MG63 (cell line): Measurements from ENCODE around the gene RAMP3. TPM values are rescaled to one million over a fixed set of nuclear protein-coding genes. Genes with fewer than 3 reads are reported as not detected.

Source experiments
- DNase-seq: peaks from one replicate; pipeline ENCODE4 v3.0.0-alpha.2; 2020
- H3K27me3 ChIP-seq: fragments of 250-450 bp; sonication (Bioruptor Pico); 2 replicates; pipeline ENCODE4 v1.5.1; 2020; ENCODE audit warnings: mild to moderate bottlenecking, moderate library complexity
- H3K36me3 ChIP-seq: fragments of 250-450 bp; sonication (Bioruptor Pico); 2 replicates; pipeline ENCODE4 v1.5.1; 2020; ENCODE audit warnings: mild to moderate bottlenecking, moderate library complexity
- H3K4me3 ChIP-seq: fragments of 250-450 bp; sonication (Bioruptor Pico); 2 replicates; pipeline ENCODE4 v1.5.1; 2020; ENCODE audit warnings: mild to moderate bottlenecking, moderate library complexity
- H3K9me3 ChIP-seq: fragments of 250-450 bp; sonication (Bioruptor Pico); 2 replicates; pipeline ENCODE4 v1.5.1; 2020; ENCODE audit warnings: mild to moderate bottlenecking, moderate library complexity
- total RNA-seq: library from RNA; depleted of rRNA; stranded (reverse); fragments of >200 nt; shearing (Covaris generic); gene quantifications from 2 replicates; pipeline ENCODE4 v1.2.3, GENCODE V29; 2014; ENCODE audit warnings: low replicate concordance

Gene RAMP3
- total RNA-seq, 1 experiment from 2014 or later = not detected

DNA sequence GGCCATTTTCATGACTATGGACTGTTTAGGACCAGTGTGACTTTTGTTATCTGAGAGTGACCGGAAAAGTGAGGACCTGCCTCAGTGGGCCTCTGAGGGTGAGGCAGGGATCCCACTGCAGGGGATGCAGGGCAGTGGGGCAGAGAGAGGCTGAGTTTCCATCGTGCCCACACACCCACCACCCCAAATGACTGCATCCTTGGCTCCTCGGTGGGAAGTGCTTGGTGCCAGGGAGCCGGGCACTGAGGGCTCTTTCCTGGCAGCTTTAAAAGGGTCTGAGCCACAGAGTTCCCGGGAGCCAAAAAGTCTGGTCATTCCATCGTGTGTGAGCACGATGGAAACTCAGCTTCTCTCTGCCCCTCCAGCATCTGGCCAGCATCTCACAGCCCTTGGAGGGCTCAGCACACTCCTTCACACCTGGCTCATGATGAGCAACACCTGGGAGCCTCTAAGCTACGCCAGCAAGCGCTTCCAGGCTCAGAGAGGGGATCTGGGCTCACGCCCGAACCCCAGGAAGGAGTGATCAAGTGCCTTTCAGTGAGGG, 59.1 kb downstream of the RAMP3 start:
- no peak for DNase-seq
- Histone ChIP-seq H3K4me3 (no peak overlapping the region), H3K27me3 (peaks cover 11% of the 10 kb centered on the region), H3K36me3 (no peaks in the 10 kb centered on the region), H3K9me3 (no peaks in the 10 kb centered on the region)

DNA sequence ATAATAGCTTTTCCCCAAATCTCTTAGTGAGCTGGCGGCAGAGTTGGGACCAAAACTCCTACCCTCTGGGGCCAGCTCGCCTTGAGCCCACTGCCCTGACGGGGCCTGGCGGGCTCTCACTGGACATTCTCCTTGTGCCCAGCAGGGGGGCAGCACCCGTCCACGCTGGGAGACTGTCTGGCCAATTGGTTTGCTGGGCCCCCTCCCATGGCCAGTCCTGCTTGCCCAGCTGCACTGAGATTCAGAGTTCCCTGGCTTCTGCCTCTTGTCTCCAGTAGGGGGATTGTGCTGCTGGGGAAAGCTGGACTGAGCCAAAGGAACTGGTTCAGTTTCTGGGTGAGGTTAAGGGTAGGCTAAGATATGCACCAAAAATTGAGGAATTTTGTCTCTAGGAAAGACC, 59.8 kb downstream of the RAMP3 start:
- DNase-seq = peak; percentile 17
- no peak overlapping the region for H3K4me3 ChIP-seq
- no peaks in the 10 kb centered on the region for H3K9me3 ChIP-seq
- H3K36me3 ChIP-seq = no peaks in the 10 kb centered on the region
- H3K27me3 ChIP-seq = peaks cover 11% of the 10 kb centered on the region

- H3K4me3 ChIP-seq = no peak overlapping the region
- no peak for DNase-seq
- peaks cover 7% of the 10 kb centered on the region for H3K27me3 ChIP-seq
Observed at GRCh38 chr7:45219130-45219529, 61.5 kb downstream of the RAMP3 start.

DNA sequence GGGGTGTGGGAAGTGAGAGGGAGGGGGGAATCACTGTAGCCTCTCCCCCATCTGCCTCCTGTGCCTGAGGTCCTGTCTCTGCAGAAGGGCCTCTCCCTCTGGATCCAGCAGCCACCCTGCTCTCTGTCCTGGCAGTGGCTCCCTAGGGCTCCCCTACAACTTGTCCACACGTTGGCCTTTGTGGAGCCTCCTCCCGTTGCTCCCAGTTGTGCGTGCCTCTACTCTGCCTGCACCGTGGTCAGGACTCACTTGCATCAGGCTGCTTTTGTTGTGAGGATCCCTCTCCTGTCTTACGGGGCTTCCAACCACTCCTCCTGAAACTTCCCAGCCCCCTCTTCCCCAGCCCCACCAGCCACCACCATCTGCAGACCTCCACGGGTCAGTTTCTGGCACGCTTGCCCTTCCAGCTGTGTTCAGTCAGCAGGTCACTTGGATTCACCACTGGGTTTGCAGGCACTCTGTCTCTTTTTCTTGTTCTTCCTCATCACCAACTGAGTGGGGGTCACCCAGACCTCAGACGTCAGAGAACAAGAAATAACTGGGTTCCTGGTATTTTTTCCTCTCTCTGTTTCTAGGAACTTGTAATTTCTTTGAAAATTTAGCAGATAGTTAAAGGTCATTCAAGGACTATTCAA, 62.3 kb downstream of the RAMP3 start:
- H3K4me3 ChIP-seq = no peak overlapping the region
- no peaks in the 10 kb centered on the region for H3K36me3 ChIP-seq
- peaks cover 7% of the 10 kb centered on the region for H3K27me3 ChIP-seq
- DNase-seq = no peak
- no peaks in the 10 kb centered on the region for H3K9me3 ChIP-seq

More at GRCh38 chr7:45219130-45219529, 61.5 kb downstream of the RAMP3 start:
- no peaks in the 10 kb centered on the region for H3K9me3 ChIP-seq
- H3K36me3 ChIP-seq = no peaks in the 10 kb centered on the region

DNA sequence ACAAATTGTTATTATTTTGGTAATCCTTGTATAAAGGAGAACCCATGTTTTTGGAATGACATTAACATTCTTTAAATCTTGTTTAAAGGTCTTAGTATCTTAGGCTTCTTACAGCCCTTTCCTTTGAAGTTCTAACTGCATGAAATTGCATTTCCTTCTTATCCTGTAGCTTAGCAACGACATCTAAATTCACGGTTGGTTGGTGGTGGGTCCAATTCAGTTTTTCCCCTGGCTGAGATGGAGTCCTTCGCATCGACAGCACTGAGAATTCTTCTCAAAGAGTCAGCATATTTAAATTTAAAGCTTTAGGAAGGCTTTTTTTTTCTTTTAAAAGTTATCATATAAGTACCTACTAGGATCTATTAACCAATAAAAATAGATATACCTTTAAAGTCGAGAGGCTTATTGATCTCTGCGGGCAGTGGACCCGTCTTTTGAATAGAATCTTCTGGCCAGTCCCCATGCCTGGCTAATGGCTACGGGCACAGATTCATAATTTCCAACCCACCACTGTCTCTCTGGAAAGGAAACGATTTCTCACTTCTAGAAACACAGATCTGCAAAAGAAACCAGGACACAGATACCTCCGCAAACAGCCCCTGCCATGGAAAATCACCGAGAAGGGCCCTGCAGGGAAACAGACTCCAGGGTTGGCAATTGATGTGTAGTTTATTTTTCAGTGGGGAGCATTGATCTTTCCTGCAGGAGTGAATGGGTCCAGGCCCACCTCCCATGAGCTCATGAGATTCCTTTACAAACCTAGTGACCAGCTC, 63.4 kb downstream of the RAMP3 start:
- no peaks in the 10 kb centered on the region for H3K36me3 ChIP-seq
- no peaks in the 10 kb centered on the region for H3K9me3 ChIP-seq
- H3K27me3 ChIP-seq = peaks cover 4% of the 10 kb centered on the region; the same call in 1 of the 2 replicates
- DNase-seq = no peak
- no peak overlapping the region for H3K4me3 ChIP-seq

GRCh38 chr7:45221896-45222604, 64.5 kb downstream of the RAMP3 start:
- Histone ChIP-seq H3K27me3 (no peaks in the 10 kb centered on the region), H3K4me3 (no peak overlapping the region), H3K36me3 (no peaks in the 10 kb centered on the region), H3K9me3 (no peaks in the 10 kb centered on the region)
- DNase-seq = no peak

GRCh38 chr7:45223078-45223477, 65.5 kb downstream of the RAMP3 start:
- no peaks in the 10 kb centered on the region for H3K27me3 ChIP-seq
- DNase-seq = no peak
- H3K4me3 ChIP-seq = no peak overlapping the region

GRCh38 chr7:45223728-45224630, 66.4 kb downstream of the RAMP3 start:
- Histone ChIP-seq H3K9me3 (no peaks in the 10 kb centered on the region), H3K36me3 (no peaks in the 10 kb centered on the region), H3K27me3 (no peaks in the 10 kb centered on the region), H3K4me3 (no peak overlapping the region)
- DNase-seq = no peak

More at GRCh38 chr7:45223078-45223477, 65.5 kb downstream of the RAMP3 start:
- no peaks in the 10 kb centered on the region for H3K9me3 ChIP-seq
- H3K36me3 ChIP-seq = no peaks in the 10 kb centered on the region

- no peak overlapping the region for H3K4me3 ChIP-seq
- H3K36me3 ChIP-seq = no peaks in the 10 kb centered on the region
- H3K27me3 ChIP-seq = no peaks in the 10 kb centered on the region
- DNase-seq = no peak
- H3K9me3 ChIP-seq = no peaks in the 10 kb centered on the region
Observed at GRCh38 chr7:45224832-45225231, 67.2 kb downstream of the RAMP3 start.

DNA sequence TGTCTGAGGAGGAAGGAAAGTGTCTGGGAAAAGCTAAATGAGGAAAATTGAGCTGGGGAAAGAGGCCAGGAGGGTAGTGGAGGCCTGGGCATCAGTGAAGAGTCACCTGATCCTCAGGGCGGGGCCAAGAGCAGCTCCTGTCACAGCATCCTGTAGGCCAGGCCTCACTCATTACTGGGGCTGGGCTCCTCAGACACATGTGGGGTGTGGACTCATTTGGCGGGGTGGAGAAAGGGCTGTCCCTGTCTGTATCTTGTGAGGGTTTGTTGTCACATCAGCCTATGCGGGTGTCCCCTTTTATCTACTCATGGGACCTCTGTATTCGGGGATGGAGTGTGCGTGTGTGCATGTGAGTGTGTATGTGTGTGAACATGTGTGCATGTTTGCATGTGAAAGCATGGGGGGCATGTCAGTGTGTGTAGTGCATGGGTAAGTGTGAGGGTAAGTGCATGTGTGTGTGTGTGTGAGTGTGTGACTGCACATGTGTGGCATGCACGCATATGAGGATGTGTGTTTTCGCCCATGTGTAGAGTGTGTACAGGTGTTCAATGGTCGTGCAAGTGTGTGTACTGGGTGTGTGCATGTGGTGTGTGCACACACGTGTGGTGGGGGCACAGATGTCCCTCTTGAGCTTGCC, 67.8 kb downstream of the RAMP3 start:
- Histone ChIP-seq H3K9me3 (no peaks in the 10 kb centered on the region), H3K4me3 (no peak overlapping the region), H3K36me3 (no peaks in the 10 kb centered on the region), H3K27me3 (no peaks in the 10 kb centered on the region)
- DNase-seq = no peak

DNA sequence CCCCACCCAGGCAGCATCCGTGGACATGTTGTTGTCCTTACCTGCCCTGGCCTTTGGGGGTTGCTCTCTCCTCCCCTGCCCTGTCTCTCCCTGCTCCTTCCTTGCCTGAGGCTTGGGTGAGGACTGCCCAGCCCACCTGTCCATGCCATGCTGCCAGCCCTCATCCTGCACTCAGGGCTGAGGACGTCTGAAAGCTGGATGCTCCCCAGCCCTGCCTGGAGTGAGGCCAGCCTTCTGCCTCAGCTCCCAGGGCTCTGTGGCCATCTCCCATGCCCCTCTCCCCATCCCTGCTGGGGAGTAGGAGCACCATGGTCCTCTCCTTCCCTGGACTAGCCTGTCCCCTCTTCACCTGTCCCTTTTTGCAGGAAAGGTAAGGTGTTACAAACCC, 68.4 kb downstream of the RAMP3 start:
- no peak overlapping the region for H3K4me3 ChIP-seq
- no peaks in the 10 kb centered on the region for H3K36me3 ChIP-seq
- no peaks in the 10 kb centered on the region for H3K9me3 ChIP-seq
- DNase-seq = no peak
- H3K27me3 ChIP-seq = no peaks in the 10 kb centered on the region

DNA sequence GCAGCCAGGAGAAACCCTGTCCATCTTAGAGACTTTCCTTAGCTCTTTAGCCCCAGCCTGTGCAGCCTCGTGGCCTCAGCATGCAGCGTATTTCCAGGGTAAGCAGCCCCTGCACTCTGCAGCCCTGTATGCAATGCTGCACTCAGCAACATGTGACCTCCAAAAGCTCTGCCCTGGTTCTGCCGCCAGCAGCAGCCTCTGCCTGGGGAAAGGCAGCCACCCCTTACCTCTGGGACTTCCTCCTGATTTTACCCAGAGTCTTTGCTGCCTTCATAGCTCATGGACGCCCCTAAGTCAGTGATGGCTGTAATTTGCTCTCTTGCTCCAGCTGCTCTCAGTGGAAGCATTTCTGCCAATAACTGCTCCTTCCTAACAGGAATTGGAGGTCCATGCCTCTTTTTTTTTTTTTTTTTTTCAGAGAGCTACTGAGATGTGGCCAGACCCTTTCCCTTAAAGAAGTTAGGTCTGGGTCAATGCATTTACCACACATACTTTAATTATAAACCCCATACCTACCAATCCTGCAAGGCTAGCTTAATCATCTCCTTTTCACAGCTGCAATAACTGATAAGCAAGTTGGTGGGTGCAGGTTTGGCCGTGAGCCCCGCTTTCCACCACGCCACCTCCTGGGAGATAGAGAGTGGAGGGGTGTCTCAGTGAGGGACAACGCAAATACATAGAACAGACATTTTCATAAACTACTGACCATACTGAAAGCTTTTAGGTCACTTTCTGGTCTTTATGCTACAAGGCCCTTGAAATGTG, 71.7 kb downstream of the RAMP3 start:
- Histone ChIP-seq H3K27me3 (no peaks in the 10 kb centered on the region; the same call in none of the 2 replicates), H3K9me3 (no peaks in the 10 kb centered on the region), H3K36me3 (no peaks in the 10 kb centered on the region), H3K4me3 (no peak overlapping the region)
- DNase-seq = no peak

DNA sequence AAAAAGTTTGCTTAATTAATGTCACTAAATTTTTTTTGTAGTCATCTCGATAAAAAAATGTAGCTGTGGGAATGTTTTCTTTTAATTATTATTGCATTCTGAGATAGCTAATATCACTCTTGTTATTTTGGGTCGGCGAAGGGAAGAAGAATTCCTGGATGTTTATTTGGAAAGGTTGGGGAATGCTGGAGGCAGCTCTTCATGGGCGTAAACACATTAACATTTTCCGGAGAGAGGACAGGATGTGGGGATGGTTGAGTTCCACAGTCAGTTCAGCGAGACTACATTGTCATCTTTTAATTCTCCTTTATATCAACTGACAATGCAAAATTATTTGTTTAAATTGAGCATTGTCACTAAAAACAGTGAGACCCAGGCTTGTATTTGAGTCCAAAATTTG, 72.5 kb downstream of the RAMP3 start:
- no peak for DNase-seq
- no peaks in the 10 kb centered on the region for H3K9me3 ChIP-seq
- no peak overlapping the region for H3K4me3 ChIP-seq
- H3K27me3 ChIP-seq = no peaks in the 10 kb centered on the region; the same call in none of the 2 replicates
- H3K36me3 ChIP-seq = no peaks in the 10 kb centered on the region

- Histone ChIP-seq H3K4me3 (no peak overlapping the region), H3K36me3 (no peaks in the 10 kb centered on the region), H3K27me3 (no peaks in the 10 kb centered on the region; the same call in none of the 2 replicates), H3K9me3 (no peaks in the 10 kb centered on the region)
- DNase-seq = no peak
Observed at GRCh38 chr7:45230611-45231165, 73.1 kb downstream of the RAMP3 start.

DNA sequence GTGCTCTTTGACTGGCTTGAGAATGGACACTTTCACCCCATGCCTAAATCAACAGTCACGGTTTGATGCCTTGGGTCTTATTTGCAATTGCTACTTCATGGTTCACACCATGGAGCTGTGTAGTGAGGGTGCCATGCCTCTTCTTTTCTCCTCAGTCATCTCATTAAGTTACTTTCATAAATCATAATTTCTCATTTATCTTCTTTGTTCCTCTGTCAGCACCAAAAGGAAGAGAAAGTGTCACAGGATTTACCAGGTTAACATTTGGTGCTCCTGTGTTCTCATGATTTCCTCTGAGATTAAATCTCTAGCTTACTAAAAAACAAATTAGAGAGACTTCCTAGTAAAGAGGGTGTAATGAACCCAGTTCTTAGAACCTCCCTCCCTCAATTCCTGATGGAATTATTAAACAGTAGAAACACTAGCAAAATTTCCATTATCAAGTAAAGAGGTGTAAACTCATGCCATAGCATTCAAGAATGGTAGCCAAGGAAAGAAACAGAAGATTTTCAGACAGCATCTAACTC, 75.7 kb downstream of the RAMP3 start:
- H3K4me3 ChIP-seq = no peak overlapping the region
- DNase-seq = no peak
- no peaks in the 10 kb centered on the region for H3K9me3 ChIP-seq
- H3K36me3 ChIP-seq = no peaks in the 10 kb centered on the region
- H3K27me3 ChIP-seq = no peaks in the 10 kb centered on the region; the same call in none of the 2 replicates
